Bone marrow (tissue), 2 donors: Measurements from ENCODE around the gene ICAM4.
"Not testable (repeated sequence)": the region's sequence is repeated elsewhere in the genome, so short reads cannot be mapped to it uniquely, and the experiment has no call there.

ENCODE experiments used
- DNase-seq, 2 donors: peaks; one replicate each; lab custom pipeline; 2025; lab: John Stamatoyannopoulos, UW

Gene ICAM4

GRCh38 chr19:10318807-10319682 lies 32.3 kb downstream of the ICAM4 start:
- no peak for DNase-seq

- no peak for DNase-seq
These were observed 34.1 kb downstream of the ICAM4 start for GRCh38 chr19:10320602-10321416.

DNA sequence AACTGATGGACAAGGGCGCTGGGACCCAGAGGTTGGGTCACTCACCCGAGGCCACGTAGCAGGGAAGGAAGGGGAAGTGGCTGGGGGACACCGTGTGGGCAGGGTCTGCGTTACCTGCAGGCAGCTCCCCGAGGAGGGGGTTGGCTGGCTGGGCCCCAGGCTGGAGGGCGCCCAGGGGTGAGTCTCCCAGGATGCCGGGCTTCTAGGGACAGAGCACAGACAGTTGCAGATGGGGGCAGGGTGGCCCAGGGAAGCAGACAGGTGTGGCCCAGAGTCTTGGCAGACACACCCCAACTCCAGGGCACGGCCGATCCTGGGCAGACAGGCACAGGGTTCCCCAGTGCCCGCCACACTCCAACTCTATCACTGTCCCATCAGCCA lies 34.7 kb downstream of the ICAM4 start:
- DNase-seq, result no peak

- DNase-seq, result no peak
These were observed 35.4 kb downstream of the ICAM4 start for GRCh38 chr19:10321874-10322835.

- no peak for DNase-seq
These were observed 39.0 kb downstream of the ICAM4 start for GRCh38 chr19:10325732-10326131.

GRCh38 chr19:10327793-10328192 lies 41.0 kb downstream of the ICAM4 start:
- DNase-seq, result no peak

DNA sequence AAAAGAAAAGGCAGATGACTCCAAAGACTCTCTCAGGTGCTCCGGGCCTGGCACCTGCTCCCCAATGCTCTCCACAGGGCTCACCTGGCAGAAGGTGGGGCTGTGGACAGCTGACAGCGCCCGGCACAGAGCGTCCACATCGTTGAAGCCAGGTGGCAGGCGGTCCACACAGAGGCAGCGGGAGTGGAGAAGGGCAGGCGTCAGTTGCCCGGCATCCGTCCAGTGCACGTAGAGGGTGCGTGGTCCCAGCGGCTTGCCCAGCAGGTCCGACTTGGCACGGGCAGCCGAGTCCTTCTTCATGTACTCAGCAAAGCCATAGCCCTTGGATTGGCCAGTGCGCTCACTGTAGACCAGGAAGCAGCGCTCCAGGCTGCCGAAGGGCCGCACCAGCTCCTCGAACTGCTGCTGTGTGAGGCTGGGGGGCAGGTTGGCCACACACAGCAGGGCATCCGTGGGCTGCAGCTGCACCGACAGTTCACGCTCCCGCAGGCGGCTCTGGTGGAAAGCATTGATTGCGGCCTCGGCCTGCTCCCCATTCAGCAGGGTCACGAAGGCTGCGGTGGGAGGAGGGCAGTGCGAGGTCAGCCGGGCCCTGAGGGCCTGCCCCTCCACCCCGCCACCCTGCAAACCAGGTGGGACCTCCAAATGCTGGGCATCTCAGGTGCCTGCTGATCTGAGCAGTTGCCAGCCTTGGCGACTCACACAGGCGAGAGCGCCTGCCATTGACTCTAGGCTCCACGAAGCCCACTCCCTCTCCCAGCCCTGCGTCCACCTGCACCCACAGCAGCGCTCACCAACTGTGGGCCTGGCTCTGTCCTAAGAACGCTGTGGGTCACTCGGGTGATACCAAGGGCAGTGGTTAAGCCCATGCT lies 42.0 kb downstream of the ICAM4 start:
- no peak for DNase-seq

DNA sequence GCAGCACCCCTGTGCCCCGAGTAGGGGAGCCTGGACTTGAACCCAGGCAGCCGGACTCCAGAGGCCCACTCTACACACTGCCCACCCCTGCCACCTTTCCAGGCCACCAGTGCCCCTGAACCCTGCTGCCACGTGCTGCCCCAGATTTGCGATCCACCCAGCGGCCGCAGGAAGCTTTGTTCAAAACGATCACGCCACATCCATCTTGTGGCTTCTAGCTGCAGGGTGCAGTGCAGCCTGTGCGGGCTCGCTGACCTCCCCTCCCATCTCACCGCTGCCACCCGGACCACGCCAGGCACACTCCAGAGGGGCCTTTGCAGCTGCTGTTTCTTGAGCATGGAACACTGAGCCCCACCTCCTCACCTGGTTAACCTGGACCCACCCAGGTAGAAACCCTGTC lies 42.8 kb downstream of the ICAM4 start:
- no peak for DNase-seq

DNA sequence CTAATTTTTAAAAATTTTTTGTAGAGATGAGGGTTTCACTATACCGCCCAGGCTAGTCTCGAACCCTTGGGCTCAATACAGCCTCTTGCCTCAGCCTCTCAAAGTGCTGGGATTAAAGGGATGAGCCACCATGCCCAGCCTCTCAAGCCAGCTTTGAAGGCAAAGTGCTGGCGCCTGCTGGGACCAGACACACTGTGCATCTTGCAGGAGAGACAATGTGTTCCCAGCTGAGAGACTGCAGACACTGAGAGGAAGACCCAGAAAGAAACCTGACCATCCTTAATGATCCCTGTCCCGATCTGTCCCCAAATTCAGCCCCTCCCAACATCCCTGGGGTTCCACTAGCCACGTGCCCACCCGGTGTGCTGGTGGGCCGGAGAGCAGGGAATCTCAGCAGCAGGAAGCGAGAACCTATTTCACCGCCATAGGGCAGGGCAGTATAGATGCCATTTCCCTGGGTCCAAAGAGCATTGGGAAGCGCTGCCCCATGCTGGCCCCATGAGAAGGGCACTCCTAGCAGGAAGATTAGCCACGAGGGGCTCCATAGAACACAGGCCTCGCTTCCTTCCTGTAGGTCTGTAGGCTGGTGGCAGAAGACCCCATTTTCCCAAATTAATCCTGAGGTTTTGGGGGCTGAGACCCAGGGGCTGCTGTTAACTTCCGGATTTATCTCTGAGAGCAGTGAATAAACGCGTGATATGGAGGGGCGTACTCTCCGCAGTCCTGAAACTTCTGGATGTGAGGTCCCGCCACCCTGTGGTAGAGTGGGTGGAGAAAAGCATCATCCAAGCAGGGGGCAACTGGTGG lies 45.6 kb downstream of the ICAM4 start:
- DNase-seq, result no peak

DNA sequence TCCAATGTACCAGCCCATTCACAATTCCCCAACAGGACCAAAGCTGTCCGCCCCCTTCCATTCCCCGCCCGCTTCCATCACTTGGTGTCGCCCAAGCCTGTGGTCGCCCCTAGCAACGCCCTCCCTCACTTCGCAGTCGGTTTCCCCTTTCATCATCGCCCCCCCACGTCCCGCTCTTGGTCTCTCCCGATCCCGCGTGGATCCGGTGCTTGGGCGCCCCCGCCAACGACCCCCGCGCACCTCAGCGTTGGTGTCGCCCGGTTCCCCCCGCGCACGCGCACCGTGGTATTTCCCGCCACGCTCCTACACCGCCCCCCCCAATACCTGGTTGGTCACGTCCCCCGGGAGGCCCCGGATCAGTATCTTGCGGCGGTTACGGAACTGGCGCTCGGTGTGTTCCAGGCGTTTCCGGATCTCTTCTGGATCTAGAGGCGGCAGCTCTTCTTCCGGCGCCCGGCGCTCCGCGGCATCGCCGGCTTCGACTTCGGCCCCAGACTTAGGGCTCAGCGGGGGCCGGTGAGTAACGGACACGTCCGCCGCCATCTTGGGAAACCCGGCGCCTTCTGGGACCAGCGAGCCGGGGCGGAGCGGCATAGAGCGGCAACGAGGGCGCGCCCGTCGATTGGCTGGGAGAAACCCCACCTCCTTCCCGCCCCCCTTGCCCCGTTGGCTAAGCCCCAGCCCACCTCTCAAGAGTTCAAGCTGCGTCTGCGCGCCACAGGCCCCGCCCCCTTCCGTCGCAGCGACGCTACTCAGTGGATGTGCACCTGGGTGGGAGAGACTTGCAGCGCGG lies 46.4 kb downstream of the ICAM4 start, which contains the start of gene RAVER1:
Gene RAVER1, minus strand, starts transcription at position 565 of the 793 bp plus-strand sequence. Its CDS starts 22 bp downstream, at position 543.
- peak; percentile 93 to 98 for DNase-seq

- no peak for DNase-seq
These were observed 47.2 kb downstream of the ICAM4 start for GRCh38 chr19:10333758-10334587.

DNA sequence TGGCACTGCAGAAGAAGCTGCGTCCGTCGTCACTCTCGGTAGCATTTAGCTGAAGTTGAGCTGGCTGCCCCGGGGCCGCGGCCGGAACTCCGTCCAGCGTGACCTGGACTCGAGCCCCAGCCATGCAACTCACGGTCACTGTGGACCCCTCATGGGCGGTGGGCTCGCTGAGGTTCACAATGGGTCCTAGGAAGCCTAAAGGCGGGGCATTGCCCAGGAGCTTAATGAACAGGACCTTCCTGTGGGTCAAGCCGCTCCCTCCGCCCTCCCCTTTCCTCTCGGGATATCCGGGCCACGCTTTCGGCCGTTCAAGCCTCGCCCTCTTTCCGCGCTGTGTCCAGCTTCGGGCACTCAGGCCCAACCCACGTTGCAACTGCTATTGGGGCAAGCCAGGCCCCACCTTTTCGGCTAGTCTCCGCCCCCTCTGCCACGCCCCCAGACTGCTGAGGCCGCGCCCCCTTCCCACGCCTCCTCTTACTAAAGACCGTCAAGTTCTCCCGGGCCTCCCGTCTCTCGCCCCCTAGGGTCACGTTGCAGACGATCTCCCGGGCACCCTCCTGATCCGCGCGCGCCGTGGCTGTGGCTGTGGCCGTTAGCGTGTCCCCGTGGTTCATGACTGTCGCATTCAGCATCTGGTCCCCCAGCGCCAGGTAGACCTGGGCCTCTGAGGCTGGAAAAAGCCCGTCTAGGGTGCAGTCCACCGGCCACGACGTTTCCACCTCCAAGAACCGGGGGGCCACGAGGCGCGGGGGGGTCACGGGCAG lies 48.0 kb downstream of the ICAM4 start:
- no peak for DNase-seq

DNA sequence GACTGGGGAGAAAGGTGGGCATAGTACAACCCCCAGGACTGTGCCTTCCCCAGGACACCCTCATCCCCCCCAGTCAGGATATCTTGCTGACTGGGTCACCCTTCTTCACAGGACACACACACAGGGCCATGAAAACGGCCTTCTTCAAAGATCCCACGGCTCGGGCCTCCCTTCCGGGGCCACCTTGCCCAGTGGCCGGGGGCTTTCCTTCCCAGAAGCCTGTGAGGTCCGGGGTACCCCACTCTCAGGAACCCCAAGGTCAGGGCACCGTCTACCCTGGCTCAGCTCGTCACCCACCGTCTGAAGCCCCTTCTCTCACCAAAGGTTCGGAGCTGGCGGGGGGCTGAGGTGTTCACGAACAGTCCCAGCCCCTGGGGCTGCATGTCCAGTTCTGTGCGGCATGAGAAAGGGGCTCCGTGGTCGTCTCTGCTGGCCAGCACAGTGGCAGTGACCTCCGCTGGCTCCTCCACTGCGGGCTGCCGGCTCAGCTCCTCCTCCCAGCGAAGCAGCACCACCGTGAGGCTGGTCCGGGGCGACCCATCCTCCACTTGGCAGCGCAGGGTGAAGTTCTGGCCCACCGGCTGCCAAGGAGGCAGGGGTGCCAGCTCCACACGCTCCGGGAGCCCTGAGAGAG lies 48.7 kb downstream of the ICAM4 start:
- DNase-seq, result no peak

GRCh38 chr19:10336725-10337124 lies 50.0 kb downstream of the ICAM4 start:
- DNase-seq, result not testable (repeated sequence)
